Stomach (tissue), 9 donors: ENCODE data around the gene KRT86. TPM values are rescaled to one million over a fixed set of nuclear protein-coding genes. Genes with fewer than 3 reads are reported as not detected.
"Not testable (repeated sequence)": the region's sequence is repeated elsewhere in the genome, so short reads cannot be mapped to it uniquely, and the experiment has no call there.

Experiments used
- DNase-seq, 2 donors: peaks; one replicate each; pipeline versions ENCODE4 v3.0.0 to v3.0.0-alpha.2; 2013 to 2019
- H3K27ac ChIP-seq, 5 donors: fragments of 200-600 bp in 4 of 5; sonication (generic) in 4 of 5; one replicate each; pipeline ENCODE4 v1.5.1; 2013 to 2019; ENCODE audit warnings: mild to moderate bottlenecking in 1 of 5, moderate library complexity in 1 of 5
- H3K27me3 ChIP-seq, 3 donors: fragments of 200-600 bp; sonication (generic); one replicate each; pipeline ENCODE4 v1.5.1; 2017 to 2019; ENCODE audit warnings: mixed run types in 1 of 3
- H3K36me3 ChIP-seq, 4 donors: fragments of 200-600 bp; sonication (generic); 1 replicate in 3 of 4; 2 replicates in 1 of 4; pipeline ENCODE4 v1.5.1; 2016 to 2019
- H3K4me1 ChIP-seq, 4 donors: fragments of 200-600 bp; sonication (generic); one replicate each; pipeline ENCODE4 v1.5.1; 2016 to 2019
- H3K4me3 ChIP-seq, 4 donors: fragments of 200-600 bp; sonication (generic) in 3 of 4; one replicate each; pipeline ENCODE4 v1.5.1; 2016 to 2019; ENCODE audit warnings: mild to moderate bottlenecking in 1 of 4
- H3K9me3 ChIP-seq, 4 donors: fragments of 200-600 bp; sonication (generic); one replicate each; pipeline ENCODE4 v1.5.1; 2016 to 2019
- EP300 ChIP-seq: sonication (generic); formaldehyde crosslinking; IDR thresholded peaks from one replicate; pipeline ENCODE4 v1.6.1; 2017; ENCODE audit warnings: antibody characterized with exemption
- POLR2A ChIP-seq, 4 donors: fragments of 450-650 bp; IDR thresholded peaks; one replicate each; pipeline ENCODE4 v1.6.1; 2016; ENCODE audit warnings: antibody characterized with exemption in 4 of 4, control low read depth in 2 of 4, mild to moderate bottlenecking in 1 of 4, moderate library complexity in 1 of 4
- POLR2AphosphoS5 ChIP-seq, 3 donors: sonication (generic); formaldehyde crosslinking; IDR thresholded peaks; one replicate each; pipeline ENCODE4 v1.6.1; 2016; ENCODE audit warnings: antibody characterized with exemption in 3 of 3
- WGBS, 5 donors: extraction: QIAGEN DNeasy Blood & Tissue Kit in 3 of 5; methylation state at CpG; one replicate each; pipeline versions ENCODE4 v1.1.5 to v1.1.7; 2013 to 2018; 5-methylcytosine and 5-hydroxymethylcytosine counted together
- intact Hi-C: fragments of 100-400 bp; cut with DNase I; formaldehyde crosslinking; loops from one replicate; pipeline ENCODE4 v1.15.1; 2023; ENCODE audit warnings: low total_unique reads
- polyA plus RNA-seq, 3 donors: library from polyadenylated mRNA; stranded (reverse); fragments of 200-250 nt; gene quantifications; one replicate each; pipeline ENCODE4 v1.2.3, GENCODE V29; 2013
- total RNA-seq, 5 donors: library from RNA; depleted of rRNA; stranded (reverse); fragments of >200 nt; gene quantifications; one replicate each; pipeline versions ENCODE4 v1.1.0 to v1.2.3, GENCODE V29; 2014 to 2016
- TF ChIP-seq, protein P1 (sequence below), 7 experiments: fragments of 450-650 bp in 4 of 7; fragments of 200-600 bp in 3 of 7; sonication (generic) in 3 of 7; IDR thresholded peaks; one replicate each; pipeline ENCODE4 v1.5.1; 2016 to 2019; ENCODE audit warnings: antibody characterized with exemption in 7 of 7, control low read depth in 2 of 7, mild to moderate bottlenecking in 1 of 7
- donor health status: healthy with polysubstance abuse.
- donor health status: Bipolar disorder and iron deficiency.
- donor health status: healthy.

KRT86 gene
- total and polyA plus RNA-seq, 8 donors = not detected

- peak overlapping the region in 3 of 5 donors; percentile 57 to 71 (median 70) for H3K27ac ChIP-seq
These were observed 37.9 kb upstream of the KRT86 start for GRCh38 chr12:52236386-52237050.

GRCh38 chr12:52238207-52238840 lies 36.1 kb upstream of the KRT86 start:
- Histone ChIP-seq H3K36me3 (no peaks in the 10 kb centered on the region), H3K27me3 (peaks cover 0 to 12% (median 7%) of the 10 kb centered on the region in 3 donors), H3K9me3 (no peaks in the 10 kb centered on the region), H3K4me3 (no peak overlapping the region), H3K27ac (no peak overlapping the region), H3K4me1 (peaks cover 9 to 28% (median 22%) of the 10 kb centered on the region in 4 donors)
- intact Hi-C loops = no loop called here
- no peak for TF ChIP-seq POLR2AphosphoS5 (IDR thresholded peaks at IDR 0.05)
- TF ChIP-seq, protein P1, sequence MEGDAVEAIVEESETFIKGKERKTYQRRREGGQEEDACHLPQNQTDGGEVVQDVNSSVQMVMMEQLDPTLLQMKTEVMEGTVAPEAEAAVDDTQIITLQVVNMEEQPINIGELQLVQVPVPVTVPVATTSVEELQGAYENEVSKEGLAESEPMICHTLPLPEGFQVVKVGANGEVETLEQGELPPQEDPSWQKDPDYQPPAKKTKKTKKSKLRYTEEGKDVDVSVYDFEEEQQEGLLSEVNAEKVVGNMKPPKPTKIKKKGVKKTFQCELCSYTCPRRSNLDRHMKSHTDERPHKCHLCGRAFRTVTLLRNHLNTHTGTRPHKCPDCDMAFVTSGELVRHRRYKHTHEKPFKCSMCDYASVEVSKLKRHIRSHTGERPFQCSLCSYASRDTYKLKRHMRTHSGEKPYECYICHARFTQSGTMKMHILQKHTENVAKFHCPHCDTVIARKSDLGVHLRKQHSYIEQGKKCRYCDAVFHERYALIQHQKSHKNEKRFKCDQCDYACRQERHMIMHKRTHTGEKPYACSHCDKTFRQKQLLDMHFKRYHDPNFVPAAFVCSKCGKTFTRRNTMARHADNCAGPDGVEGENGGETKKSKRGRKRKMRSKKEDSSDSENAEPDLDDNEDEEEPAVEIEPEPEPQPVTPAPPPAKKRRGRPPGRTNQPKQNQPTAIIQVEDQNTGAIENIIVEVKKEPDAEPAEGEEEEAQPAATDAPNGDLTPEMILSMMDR (IDR thresholded peaks at IDR 0.05) = no peak
- no peak for TF ChIP-seq POLR2A (IDR thresholded peaks at IDR 0.05)
- no peak for TF ChIP-seq EP300
- DNase-seq = no peak
- 86 to 91% (median 89%) methylated on average over 4 of the region's 4 CpGs for WGBS, 5 donors

More at GRCh38 chr12:52236386-52237050, 37.9 kb upstream of the KRT86 start:
- no peaks in the 10 kb centered on the region for H3K36me3 ChIP-seq
- no peak overlapping the region for H3K4me3 ChIP-seq
- H3K9me3 ChIP-seq = no peaks in the 10 kb centered on the region
- DNase-seq = no peak
- TF ChIP-seq EP300 = no peak
- TF ChIP-seq POLR2AphosphoS5 (IDR thresholded peaks at IDR 0.05) = no peak
- no peak for TF ChIP-seq POLR2A (IDR thresholded peaks at IDR 0.05)
- TF ChIP-seq, protein P1 (IDR thresholded peaks at IDR 0.05) = no peak
- 70 to 94% (median 72%) methylated on average over 3 of the region's 3 CpGs for WGBS, 5 donors
- H3K4me1 ChIP-seq = peaks cover 17 to 40% (median 33%) of the 10 kb centered on the region in 4 donors
- intact Hi-C loops = no loop called here
- H3K27me3 ChIP-seq = peaks cover 0 to 30% (median 20%) of the 10 kb centered on the region in 3 donors

- Histone ChIP-seq H3K36me3 (no peaks in the 10 kb centered on the region), H3K27ac (no peak overlapping the region), H3K4me1 (peaks cover 12 to 29% (median 24%) of the 10 kb centered on the region in 4 donors), H3K9me3 (no peaks in the 10 kb centered on the region), H3K27me3 (peaks cover 0 to 4% (median 0%) of the 10 kb centered on the region in 3 donors), H3K4me3 (no peak overlapping the region)
- DNase-seq = no peak
- 78 to 86% (median 84%) methylated on average over 7 of the region's 7 CpGs for WGBS, 5 donors
- intact Hi-C loops = no loop called here
- TF ChIP-seq, protein P1 (IDR thresholded peaks at IDR 0.05) = no peak
- TF ChIP-seq POLR2AphosphoS5 (IDR thresholded peaks at IDR 0.05) (no peak), EP300 (no peak), POLR2A (IDR thresholded peaks at IDR 0.05) (no peak)
These were observed 35.4 kb upstream of the KRT86 start for GRCh38 chr12:52238916-52239646.

DNA sequence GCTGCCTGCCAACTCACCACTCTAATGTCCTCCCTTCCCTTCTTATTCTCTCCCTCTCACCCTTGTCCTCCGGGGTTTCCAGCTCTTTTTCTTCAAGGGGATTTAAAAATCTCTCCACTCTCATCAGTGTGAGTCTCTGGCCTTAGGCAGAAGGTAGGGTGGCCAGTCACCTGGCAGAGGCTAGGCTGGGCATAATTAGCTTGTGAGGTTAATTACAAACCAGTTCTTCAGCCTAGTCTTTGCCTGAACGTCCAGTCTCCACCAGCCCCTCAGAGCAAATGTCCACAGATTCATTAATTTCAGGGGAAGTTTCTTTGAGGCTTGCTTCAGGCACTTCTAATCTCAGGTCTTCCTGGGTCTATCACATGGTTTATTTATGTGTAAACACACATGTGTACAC lies 34.7 kb upstream of the KRT86 start:
- TF ChIP-seq, protein P1 (IDR thresholded peaks at IDR 0.05) = no peak
- TF ChIP-seq POLR2A (IDR thresholded peaks at IDR 0.05) = no peak
- TF ChIP-seq EP300 = no peak
- no peak for TF ChIP-seq POLR2AphosphoS5 (IDR thresholded peaks at IDR 0.05)
- H3K27ac ChIP-seq = no peak overlapping the region
- intact Hi-C loops = no loop called here
- H3K4me3 ChIP-seq = no peak overlapping the region
- WGBS, 5 donors = 39 to 62% (median 48%) methylated on average over 2 of the region's 2 CpGs
- H3K27me3 ChIP-seq = no peaks in the 10 kb centered on the region
- no peaks in the 10 kb centered on the region for H3K36me3 ChIP-seq
- no peak for DNase-seq
- H3K4me1 ChIP-seq = peaks cover 18 to 35% (median 30%) of the 10 kb centered on the region in 4 donors
- no peaks in the 10 kb centered on the region for H3K9me3 ChIP-seq

DNA sequence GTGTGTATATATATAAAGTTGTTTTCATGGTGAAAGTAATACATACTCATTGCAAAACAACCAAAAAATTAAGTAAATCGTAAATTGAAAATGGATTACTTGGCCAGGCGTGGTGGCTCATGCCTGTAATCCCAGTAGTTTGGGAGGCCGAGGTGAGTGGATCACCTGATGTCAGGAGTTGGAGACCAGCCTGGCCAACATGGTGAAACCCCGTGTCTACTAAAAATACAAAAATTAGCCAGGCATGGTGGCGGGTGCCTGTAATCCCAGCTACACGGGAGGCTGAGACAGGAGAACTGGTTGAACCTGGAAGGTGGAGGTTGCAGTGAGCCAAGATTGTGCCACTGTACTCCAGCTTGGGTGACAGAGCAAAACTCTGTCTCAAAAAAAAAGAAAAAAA lies 34.2 kb upstream of the KRT86 start:
- H3K9me3 ChIP-seq, intact Hi-C loops, H3K27ac ChIP-seq, H3K36me3 ChIP-seq, DNase-seq, H3K27me3 ChIP-seq, H3K4me3 ChIP-seq: not testable (repeated sequence)
- WGBS, 5 donors = 81 to 92% (median 91%) methylated on average over 6 of the region's 6 CpGs
- peaks cover 18 to 35% (median 32%) of the 10 kb centered on the region in 4 donors for H3K4me1 ChIP-seq
